HCT116 (cell line): ENCODE measurements around the gene SLC30A4. TPM values are rescaled to one million over a fixed set of nuclear protein-coding genes. Genes with fewer than 3 reads are reported as not detected.

Experiments used
- ATAC-seq: fragments of 200-7000 bp; cut with Tn5 transposase; 2 replicates; pipeline ENCODE4 v1.9.1; 2020; ENCODE audit warnings: mild to moderate bottlenecking, moderate library complexity
- BruUV-seq: library from RNA; stranded (reverse); fragments of 400-500 nt; replicated peaks from 2 replicates; lab custom pipeline; 2021; lab: Mats Ljungman, UMichigan
- CTCF ChIA-PET: fragments of 300-600 bp; sonication (Branson Sonifier 250); formaldehyde crosslinking; loops from one replicate; lab custom pipeline; 2021; ENCODE audit warnings: antibody characterized with exemption; lab: Charles Lee
- POLR2A ChIA-PET: fragments of 300-600, 350-600 bp; sonication (Branson Sonifier 250); formaldehyde crosslinking; loops from one replicate; lab custom pipeline; 2021; ENCODE audit warnings: antibody characterized with exemption; lab: Charles Lee
- RAD21 ChIA-PET, 2 experiments: fragments of 300-600 bp; sonication (Branson Sonifier 250); formaldehyde crosslinking; loops; one replicate each; lab custom pipeline; 2023; ENCODE audit warnings: low total read pairs in 2 of 2; ENCODE audit not compliant: uncharacterized antibody in 2 of 2, unreplicated experiment in 2 of 2, low non-redundant PET in 1 of 2; lab: Charles Lee
- DNase-seq: peaks from one replicate; pipeline ENCODE4 v3.0.0-alpha.2; 2010; ENCODE audit warnings: low read depth, low spot score
- H2AFZ ChIP-seq: fragments of 200-600 bp; shearing (Covaris generic), sonication (generic); 2 replicates; pipeline ENCODE4 v1.6.1; 2017; ENCODE audit warnings: low read depth, mixed run types, mixed read lengths, antibody characterized with exemption, low read length; ENCODE audit not compliant: poor library complexity, severe bottlenecking
- H3K27ac ChIP-seq: 2 replicates; pipeline ENCODE4 v1.5.1; 2012; ENCODE audit warnings: low read depth, low read length
- H3K27me3 ChIP-seq: fragments of 200-600 bp; sonication (generic); 2 replicates; pipeline ENCODE4 v1.6.1; 2016; ENCODE audit warnings: mixed run types, low read length, mixed read lengths; ENCODE audit not compliant: insufficient read depth
- H3K36me3 ChIP-seq, 2 experiments: fragments of 200-500 bp in 1 of 2; fragments of 200-600 bp in 1 of 2; sonication (Bioruptor generic) in 1 of 2; sonication (generic) in 1 of 2; 2 replicates each; pipeline versions ENCODE4 v1.5.1 to v1.6.1; 2014 to 2016; ENCODE audit warnings: low read length in 2 of 2, inconsistent platforms in 1 of 2, mixed read lengths in 1 of 2, mixed run types in 1 of 2; ENCODE audit not compliant: insufficient read depth in 2 of 2, control insufficient read depth in 1 of 2
- H3K4me1 ChIP-seq, 2 experiments: fragments of 200-600 bp in 1 of 2; sonication (generic) in 1 of 2; 2 replicates each; pipeline versions ENCODE4 v1.5.1 to v1.6.1; 2012 to 2017; ENCODE audit warnings: low read length in 2 of 2, inconsistent platforms in 1 of 2, mild to moderate bottlenecking in 1 of 2, mixed read lengths in 1 of 2, mixed run types in 1 of 2, moderate library complexity in 1 of 2; ENCODE audit not compliant: insufficient read depth in 2 of 2, control insufficient read depth in 1 of 2
- H3K4me2 ChIP-seq: fragments of 200-600 bp; sonication (generic); 2 replicates; pipeline ENCODE4 v1.6.1; 2017; ENCODE audit warnings: mixed run types, low read length, mixed read lengths
- H3K4me3 ChIP-seq, 2 experiments: fragments of 200-600 bp in 1 of 2; sonication (generic) in 1 of 2; replicated peaks in 1 of 2; 2 replicates each; pipeline ENCODE4 v1.5.1; 2011 to 2016; ENCODE audit warnings: low read length in 2 of 2, control low read depth in 1 of 2, low read depth in 1 of 2, mild to moderate bottlenecking in 1 of 2, mixed read lengths in 1 of 2, mixed run types in 1 of 2
- H3K79me2 ChIP-seq: fragments of 200-600 bp; sonication (generic); 2 replicates; pipeline ENCODE4 v1.6.1; 2017; ENCODE audit warnings: mild to moderate bottlenecking, mixed run types, low read length, moderate library complexity, mixed read lengths; ENCODE audit not compliant: insufficient read depth
- H3K9ac ChIP-seq: fragments of 200-600 bp; sonication (generic); 2 replicates; pipeline ENCODE4 v1.6.1; 2016; ENCODE audit warnings: low read length, mixed read lengths
- H3K9me2 ChIP-seq: fragments of 200-600 bp; sonication (generic), shearing (Covaris generic); 2 replicates; pipeline ENCODE4 v1.6.1; 2017; ENCODE audit warnings: mixed run types, mild to moderate bottlenecking, moderate library complexity; ENCODE audit not compliant: insufficient read depth
- H3K9me3 ChIP-seq, 2 experiments: fragments of 200-500 bp in 1 of 2; fragments of 200-600 bp in 1 of 2; sonication (Bioruptor generic) in 1 of 2; sonication (generic) in 1 of 2; 2 replicates each; pipeline ENCODE4 v1.6.1; 2014 to 2017; ENCODE audit warnings: low read length in 2 of 2, mixed read lengths in 2 of 2, inconsistent platforms in 1 of 2, low read depth in 1 of 2, mild to moderate bottlenecking in 1 of 2, mixed run types in 1 of 2, moderate library complexity in 1 of 2; ENCODE audit not compliant: control insufficient read depth in 1 of 2, insufficient read depth in 1 of 2
- H4K20me1 ChIP-seq: fragments of 200-600 bp; sonication (generic), shearing (Covaris generic); 2 replicates; pipeline ENCODE4 v1.6.1; 2017; ENCODE audit warnings: mixed run types, mild to moderate bottlenecking, moderate library complexity; ENCODE audit not compliant: insufficient read depth
- CBX3 ChIP-seq: IDR thresholded peaks from 2 replicates; pipeline ENCODE4 v1.6.1; 2012; ENCODE audit warnings: low read depth
- CEBPB ChIP-seq: IDR thresholded peaks from 2 replicates; pipeline ENCODE4 v1.6.1; 2012; ENCODE audit warnings: low read depth
- JUND ChIP-seq: IDR thresholded peaks from 2 replicates; pipeline ENCODE4 v1.6.1; 2012
- POLR2A ChIP-seq: IDR thresholded peaks from 2 replicates; pipeline ENCODE4 v1.7.0; 2011; ENCODE audit warnings: borderline replicate concordance; ENCODE audit not compliant: insufficient read depth, insufficient read length; ENCODE audit errors: extremely low read depth
- RAD21 ChIP-seq: IDR thresholded peaks from 2 replicates; pipeline ENCODE4 v1.6.1; 2012; ENCODE audit warnings: low read depth, mild to moderate bottlenecking
- REST ChIP-seq: IDR thresholded peaks from 2 replicates; pipeline ENCODE4 v1.6.1; 2012; ENCODE audit warnings: low read depth
- SRF ChIP-seq: IDR thresholded peaks from 2 replicates; pipeline ENCODE4 v1.6.1; 2012; ENCODE audit warnings: low read depth
- TCF7L2 ChIP-seq: IDR thresholded peaks from 2 replicates; pipeline ENCODE4 v1.7.0; 2011; ENCODE audit warnings: borderline replicate concordance, inconsistent platforms; ENCODE audit not compliant: insufficient read depth, insufficient read length; ENCODE audit errors: extremely low read depth
- ZFX ChIP-seq: fragments of 450-650 bp; IDR thresholded peaks from 2 replicates; pipeline ENCODE4 v1.6.1; 2017
- intact Hi-C: fragments of 100-400 bp; cut with micrococcal nuclease; formaldehyde crosslinking; loops from 2 replicates; pipeline ENCODE4 v1.10.0; 2022
- total RNA-seq: library from RNA; stranded (reverse); gene quantifications from one replicate; pipeline ENCODE4 v1.2.1, GENCODE V29; 2021; ENCODE audit not compliant: unreplicated experiment

Gene SLC30A4
- total RNA-seq, 1 experiment from 2014 or later, result 2.7 TPM

- CTCF ChIA-PET, result no interaction called here
- H3K79me2 ChIP-seq, result no peaks in the 10 kb centered on the region
- no peak for TF ChIP-seq ZFX
- TF ChIP-seq RAD21, result no peak
- no peak for TF ChIP-seq SRF
- no peak for TF ChIP-seq CEBPB
- no peak for TF ChIP-seq TCF7L2
- TF ChIP-seq, all 23 proteins: peak for 0
- H3K9me2 ChIP-seq, result no peaks in the 10 kb centered on the region
- no peak overlapping the region for H3K4me2 ChIP-seq
- H3K27me3 ChIP-seq, result no peaks in the 10 kb centered on the region
- no peaks in the 10 kb centered on the region for H3K9me3 ChIP-seq
- no peak overlapping the region for H3K9ac ChIP-seq
- no peak overlapping the region for H3K27ac ChIP-seq
- no peak overlapping the region for H2AFZ ChIP-seq
- H3K4me1 ChIP-seq, result no peaks in the 10 kb centered on the region
- no peak overlapping the region for H3K4me3 ChIP-seq
- RAD21 ChIA-PET, result no interaction called here
- no peak for ATAC-seq
- no peak for DNase-seq
- no TSS peak for BruUV-seq
- no peaks in the 10 kb centered on the region for H3K36me3 ChIP-seq
- intact Hi-C loops, result no loop called here
- H4K20me1 ChIP-seq, result no peaks in the 10 kb centered on the region
- POLR2A ChIA-PET, result no interaction called here
Observed at GRCh38 chr15:45543051-45543450, 20.5 kb upstream of the SLC30A4 start.

- Histone ChIP-seq H3K9ac (no peak overlapping the region), H4K20me1 (no peaks in the 10 kb centered on the region), H3K27ac (no peak overlapping the region), H2AFZ (no peak overlapping the region), H3K79me2 (no peaks in the 10 kb centered on the region), H3K36me3 (no peaks in the 10 kb centered on the region), H3K9me2 (no peaks in the 10 kb centered on the region), H3K4me2 (no peak overlapping the region), H3K27me3 (no peaks in the 10 kb centered on the region), H3K9me3 (no peaks in the 10 kb centered on the region), H3K4me1 (no peaks in the 10 kb centered on the region), H3K4me3 (no peak overlapping the region)
- ChIA-PET RAD21 (no interaction called here), CTCF (no interaction called here), POLR2A (no interaction called here)
- no TSS peak for BruUV-seq
- intact Hi-C loops, result no loop called here
- TF ChIP-seq CEBPB, result no peak
- no peak for TF ChIP-seq JUND
- no peak for TF ChIP-seq REST
- no peak for TF ChIP-seq POLR2A
- TF ChIP-seq CBX3, result no peak
- no peak for ATAC-seq
- DNase-seq, result no peak
Observed at GRCh38 chr15:45540531-45540930, 18.0 kb upstream of the SLC30A4 start.
